Naive thymus-derived CD8-positive, alpha-beta T cell (primary cell): ENCODE measurements around the gene LMBRD2. TPM values are rescaled to one million over a fixed set of nuclear protein-coding genes. Genes with fewer than 3 reads are reported as not detected.

ENCODE experiments used
- ATAC-seq, 2 donors: fragments of 150-1000 bp; cut with Tn5 transposase in 1 of 2; sonication (Bioruptor Pico), chemical (Tn5 transposase) in 1 of 2; 1 replicate in 1 of 2; 2 replicates in 1 of 2; pipeline ENCODE4 v1.10.0; 2021; ENCODE audit warnings: mild to moderate bottlenecking in 2 of 2, moderate library complexity in 2 of 2
- POLR2A ChIA-PET: fragments of 350-600 bp; sonication (Branson Sonifier 250); formaldehyde crosslinking; loops from one replicate; lab custom pipeline; 2021; ENCODE audit warnings: antibody characterized with exemption; lab: Charles Lee
- DNase-seq, 10 donors: peaks; one replicate each; pipeline versions ENCODE4 v3.0.0 to v3.0.0-alpha.2; 2020 to 2022
- H3K27ac Mint-ChIP-seq, 10 donors: one replicate each; pipeline ENCODE4 v1.8.0; 2020 to 2022; ENCODE audit warnings: mild to moderate bottlenecking in 10 of 10, mixed read lengths in 10 of 10, moderate library complexity in 4 of 10, inconsistent platforms in 1 of 10
- H3K27me3 Mint-ChIP-seq, 5 donors: one replicate each; pipeline ENCODE4 v1.8.0; 2021 to 2022; ENCODE audit warnings: mixed read lengths in 5 of 5
- H3K36me3 Mint-ChIP-seq, 3 donors: one replicate each; pipeline ENCODE4 v1.8.0; 2020 to 2022; ENCODE audit warnings: mixed read lengths in 3 of 3, mild to moderate bottlenecking in 2 of 3, inconsistent platforms in 1 of 3
- H3K4me1 Mint-ChIP-seq, 4 donors: one replicate each; pipeline ENCODE4 v1.8.0; 2021 to 2022; ENCODE audit warnings: mixed read lengths in 4 of 4
- H3K4me3 Mint-ChIP-seq, 10 donors: one replicate each; pipeline ENCODE4 v1.8.0; 2020 to 2022; ENCODE audit warnings: mild to moderate bottlenecking in 10 of 10, mixed read lengths in 10 of 10, moderate library complexity in 6 of 10, inconsistent platforms in 1 of 10
- H3K9me3 Mint-ChIP-seq, 9 donors: one replicate each; pipeline ENCODE4 v1.8.0; 2020 to 2022; ENCODE audit warnings: mixed read lengths in 9 of 9, mild to moderate bottlenecking in 3 of 9, inconsistent platforms in 1 of 9, moderate library complexity in 1 of 9
- polyA plus RNA-seq, 3 donors: library from polyadenylated mRNA; unstranded; fragments of 300-500 nt; fragmentation: Illumina TruSeq; gene quantifications; one replicate each; pipeline ENCODE4 v1.2.3, GENCODE V29; 2021
- total RNA-seq, 8 experiments: library from RNA in 2 of 8; stranded (reverse) in 2 of 8; gene quantifications; one replicate each; pipeline ENCODE4 v1.2.3 and lab custom pipeline; 2021 to 2026

The LMBRD2 gene
- total and polyA plus RNA-seq, 5 experiments from 2014 or later, result 1.4 to 16.5 (median 4.5) TPM

DNA sequence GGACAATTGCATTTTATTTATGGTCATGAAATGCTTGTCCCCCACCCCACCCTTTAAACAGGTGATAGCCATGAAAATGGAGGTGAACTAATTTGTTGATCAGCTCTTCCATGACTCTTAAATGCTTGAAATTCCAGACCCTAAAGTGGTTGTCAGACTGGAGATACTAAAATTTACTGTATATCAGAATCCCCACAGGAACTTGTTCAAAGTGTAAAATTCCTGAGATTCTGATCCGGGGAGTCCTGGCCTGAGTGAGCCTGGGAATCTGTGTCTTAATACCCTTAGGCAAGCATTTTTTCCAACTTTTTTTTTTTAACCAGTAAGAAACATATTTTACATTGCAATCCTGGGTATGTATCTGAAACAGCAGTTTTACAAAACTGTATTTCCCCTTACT is 4.9 kb upstream of the LMBRD2 start:
- Mint-ChIP-seq H3K27ac (no peak overlapping the region), H3K4me1 (peaks cover 23 to 68% (median 52%) of the 10 kb centered on the region in 4 donors), H3K36me3 (peaks cover 12 to 71% (median 27%) of the 10 kb centered on the region in 3 donors), H3K4me3 (no peak overlapping the region), H3K27me3 (no peaks in the 10 kb centered on the region), H3K9me3 (no peaks in the 10 kb centered on the region)
- POLR2A ChIA-PET, result no interaction called here
- ATAC-seq (no peak), DNase-seq (no peak)

DNA sequence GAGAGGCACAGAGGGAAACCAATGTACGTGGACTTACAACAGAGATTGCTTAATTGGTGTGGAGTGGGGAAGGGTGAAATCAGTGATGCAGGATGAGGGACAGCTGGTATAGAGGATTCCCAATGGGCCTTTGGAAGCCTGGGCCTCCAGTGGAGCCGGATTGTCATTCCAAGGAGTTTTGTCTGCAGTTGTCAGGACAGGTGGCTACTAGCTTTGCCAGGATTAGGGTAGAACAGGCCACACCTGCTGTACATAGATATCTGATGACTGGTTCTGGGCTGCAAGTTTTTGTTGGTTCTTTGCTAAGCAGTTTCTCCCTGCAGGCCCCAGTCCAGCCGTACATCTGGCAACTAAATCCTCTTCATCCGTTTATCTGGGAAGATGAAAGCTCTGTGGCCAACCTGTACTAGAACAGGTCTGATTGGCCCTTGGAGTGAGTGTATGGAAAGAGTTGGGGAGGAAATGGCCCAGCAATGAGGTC is 4.5 kb upstream of the LMBRD2 start:
- peaks cover 21 to 68% (median 52%) of the 10 kb centered on the region in 4 donors for H3K4me1 Mint-ChIP-seq
- no peaks in the 10 kb centered on the region for H3K27me3 Mint-ChIP-seq
- H3K4me3 Mint-ChIP-seq, result no peak overlapping the region
- H3K9me3 Mint-ChIP-seq, result no peaks in the 10 kb centered on the region
- POLR2A ChIA-PET, result no interaction called here
- peaks cover 12 to 66% (median 26%) of the 10 kb centered on the region in 3 donors for H3K36me3 Mint-ChIP-seq
- no peak for DNase-seq
- ATAC-seq, result no peak
- no peak overlapping the region for H3K27ac Mint-ChIP-seq

DNA sequence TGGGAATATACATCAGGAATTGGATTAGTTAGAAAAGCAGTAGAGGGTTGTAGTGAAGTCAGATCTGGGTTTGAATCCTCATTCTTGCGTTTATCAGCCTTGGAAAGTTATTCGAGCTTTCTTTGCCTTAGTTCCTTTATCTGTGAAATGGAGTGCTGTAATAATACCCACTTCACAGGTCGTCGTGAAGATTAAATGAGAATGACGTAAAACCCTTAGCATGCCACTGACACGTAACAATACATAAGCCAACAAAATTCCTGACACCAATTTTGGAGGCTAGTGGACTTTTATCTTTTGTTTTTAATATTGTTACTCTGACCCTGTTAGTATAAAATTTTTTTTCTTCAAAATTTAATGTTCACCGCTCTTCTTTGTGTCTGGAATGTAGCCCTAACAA is 3.6 kb upstream of the LMBRD2 start:
- peaks cover 25 to 77% (median 60%) of the 10 kb centered on the region in 4 donors for H3K4me1 Mint-ChIP-seq
- no peak overlapping the region for H3K4me3 Mint-ChIP-seq
- peaks cover 12 to 62% (median 21%) of the 10 kb centered on the region in 3 donors for H3K36me3 Mint-ChIP-seq
- no peaks in the 10 kb centered on the region for H3K27me3 Mint-ChIP-seq
- POLR2A ChIA-PET, result no interaction called here
- no peaks in the 10 kb centered on the region for H3K9me3 Mint-ChIP-seq
- H3K27ac Mint-ChIP-seq, result no peak overlapping the region
- DNase-seq (no peak), ATAC-seq (no peak)

DNA sequence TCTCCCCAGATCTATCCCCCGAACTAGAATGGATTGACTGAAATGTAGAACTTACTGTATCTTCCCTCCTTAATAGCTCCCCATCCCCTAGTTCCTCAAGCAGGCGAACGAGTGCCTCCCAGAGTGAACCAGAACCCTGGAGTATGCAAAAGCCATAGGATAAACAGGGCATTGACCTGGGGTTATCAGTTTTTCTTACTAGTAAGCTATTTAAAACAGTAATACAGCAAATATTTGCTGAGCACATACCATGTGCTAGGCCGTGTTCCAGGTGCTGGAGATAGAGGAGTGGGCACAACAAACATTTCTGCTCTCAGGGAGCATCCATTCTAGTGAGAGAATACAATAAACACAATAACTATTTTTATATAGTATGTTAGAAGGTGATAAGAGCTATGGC is 2.0 kb upstream of the LMBRD2 start:
- no peaks in the 10 kb centered on the region for H3K27me3 Mint-ChIP-seq
- POLR2A ChIA-PET, result interaction anchor here (3.5 kb wide), 1 partner anchor 88 kb away, joined by 41 read pairs; the partner anchor contains the start of gene NADK2
- DNase-seq, result no peak
- ATAC-seq, result no peak
- H3K9me3 Mint-ChIP-seq, result no peaks in the 10 kb centered on the region
- H3K4me1 Mint-ChIP-seq, result peaks cover 24 to 79% (median 68%) of the 10 kb centered on the region in 4 donors
- H3K36me3 Mint-ChIP-seq, result peaks cover 12 to 49% (median 18%) of the 10 kb centered on the region in 3 donors
- H3K27ac Mint-ChIP-seq, result peak overlapping the region in 5 of 10 donors; percentile 2 to 73 (median 38)
- peak overlapping the region; percentile 28 to 98 (median 70) for H3K4me3 Mint-ChIP-seq

DNA sequence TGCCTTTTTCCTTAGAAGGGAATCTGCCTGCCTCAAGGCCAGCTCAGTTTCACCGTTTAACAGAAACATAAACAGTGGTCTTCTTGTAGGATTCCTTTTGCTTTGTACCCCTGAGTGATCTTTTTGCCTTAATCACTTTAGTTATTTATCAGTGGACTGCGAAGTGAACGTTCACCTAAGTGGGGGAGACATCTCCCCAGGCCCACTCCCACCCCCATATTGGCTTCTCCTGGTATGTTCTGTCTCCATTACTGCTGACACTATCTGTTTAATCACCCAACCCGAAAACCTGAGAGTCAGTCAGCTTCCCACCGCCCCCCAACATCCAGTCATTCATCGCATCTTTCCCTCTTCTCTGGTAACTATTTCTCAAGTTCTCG is 1.6 kb upstream of the LMBRD2 start:
- Mint-ChIP-seq H3K36me3 (peaks cover 9 to 45% (median 18%) of the 10 kb centered on the region in 3 donors), H3K4me3 (peak overlapping the region; percentile 28 to 98 (median 70)), H3K9me3 (no peaks in the 10 kb centered on the region), H3K4me1 (peaks cover 24 to 79% (median 69%) of the 10 kb centered on the region in 4 donors), H3K27me3 (no peaks in the 10 kb centered on the region), H3K27ac (peak overlapping the region in 5 of 10 donors; percentile 2 to 73 (median 13))
- ATAC-seq (no peak), DNase-seq (no peak)
- POLR2A ChIA-PET, result interaction anchor here (3.5 kb wide), 1 partner anchor 89 kb away, joined by 41 read pairs; the partner anchor contains the start of gene NADK2

DNA sequence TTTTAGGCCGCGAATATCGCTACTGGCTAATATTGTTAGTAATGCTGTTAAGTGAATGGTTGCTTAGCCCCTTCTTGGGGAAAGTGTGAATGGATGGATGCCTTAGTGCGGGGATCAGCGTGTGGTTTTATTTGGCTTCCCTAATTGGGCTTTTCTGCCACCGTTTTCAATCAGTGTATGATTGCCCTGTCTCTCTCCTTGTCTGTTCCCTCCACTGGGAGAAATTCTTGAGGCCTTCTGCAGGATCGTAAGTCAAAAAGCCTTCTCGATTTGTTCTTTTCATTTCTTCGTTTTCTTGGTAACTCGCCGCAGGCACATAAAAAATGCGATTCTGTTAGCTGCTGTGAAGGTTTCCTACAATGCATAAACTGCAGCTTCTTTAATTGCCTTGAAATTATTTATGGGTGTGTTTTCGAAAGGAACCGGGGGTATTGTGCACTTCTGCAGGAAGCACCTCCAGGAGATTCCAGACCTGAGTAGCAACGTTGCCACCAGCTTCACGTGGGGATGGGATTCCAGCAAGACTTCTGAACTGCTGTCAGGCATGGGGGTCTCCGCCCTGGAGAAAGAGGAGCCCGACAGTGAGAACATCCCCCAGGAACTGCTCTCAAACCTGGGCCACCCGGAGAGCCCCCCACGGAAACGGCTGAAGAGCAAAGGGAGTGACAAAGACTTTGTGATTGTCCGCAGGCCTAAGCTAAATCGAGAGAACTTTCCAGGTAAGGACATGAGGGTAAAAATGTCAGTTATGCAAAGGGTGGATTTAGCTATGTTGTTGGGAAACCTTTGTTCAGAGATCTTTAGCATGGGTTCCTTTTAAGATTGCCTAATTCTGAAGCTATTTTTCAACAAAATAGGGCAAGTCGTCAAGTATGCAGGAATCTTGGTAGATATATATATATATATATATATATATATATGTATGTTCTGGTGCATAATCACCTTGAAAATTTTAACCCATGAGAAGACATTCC is 924 bp upstream of the LMBRD2 start:
- DNase-seq, result peak in 1 of 10 donors; percentile 4
- Mint-ChIP-seq H3K9me3 (no peaks in the 10 kb centered on the region), H3K4me1 (peaks cover 22 to 76% (median 71%) of the 10 kb centered on the region in 4 donors), H3K4me3 (peak overlapping the region; percentile 92 to 98 (median 96)), H3K27ac (peak overlapping the region; percentile 85 to 98 (median 94)), H3K36me3 (peaks cover 9 to 38% (median 15%) of the 10 kb centered on the region in 3 donors), H3K27me3 (no peaks in the 10 kb centered on the region)
- no peak for ATAC-seq
- POLR2A ChIA-PET, result interaction anchor here (1.2 to 3.5 kb wide), 5 partner anchors 27 to 1237 kb away, joined by 3 to 41 read pairs (median 5); partner anchors contain the start of genes BRIX1, DNAJC21, NADK2 and NIPBL

DNA sequence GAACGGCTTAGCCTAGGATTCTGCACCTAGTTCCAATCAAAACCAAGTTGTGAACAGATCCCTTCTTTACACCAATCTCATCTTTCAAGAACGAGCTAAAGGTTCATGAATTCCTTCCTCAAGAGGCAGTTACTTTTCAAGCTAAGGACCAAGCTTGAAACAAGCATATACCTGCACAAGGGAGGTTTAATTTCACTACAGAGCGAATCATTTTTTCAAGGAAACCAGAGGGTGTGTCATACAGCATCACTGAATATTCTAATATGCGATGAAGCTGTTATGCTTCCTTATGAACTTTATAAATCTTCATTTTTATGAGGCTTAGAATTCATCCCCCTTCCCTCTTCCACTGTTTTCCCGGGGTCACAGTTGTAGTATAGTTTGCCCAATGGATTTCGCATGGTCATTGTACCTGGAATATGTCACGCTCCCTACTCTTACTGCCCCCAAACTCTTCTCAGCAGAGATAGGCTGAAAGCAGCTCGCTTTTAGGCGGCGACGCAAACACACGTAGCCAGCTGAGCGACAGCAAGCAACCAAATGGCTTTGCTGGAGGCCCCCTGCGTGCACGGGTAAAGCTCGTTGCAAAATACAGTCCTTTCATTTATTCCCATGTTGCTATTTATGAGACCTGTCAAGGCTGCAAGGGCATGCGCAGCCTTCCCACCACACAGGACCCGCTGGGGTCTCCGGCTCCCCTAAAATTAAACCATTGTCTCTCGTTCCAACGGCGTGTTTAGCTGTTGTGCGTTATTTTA is 832 bp downstream of the LMBRD2 start:
- Mint-ChIP-seq H3K36me3 (peaks cover 1 to 23% (median 9%) of the 10 kb centered on the region in 3 donors), H3K4me3 (peak overlapping the region; percentile 92 to 98 (median 96)), H3K4me1 (peaks cover 24 to 67% (median 62%) of the 10 kb centered on the region in 4 donors), H3K9me3 (no peaks in the 10 kb centered on the region), H3K27ac (peak overlapping the region; percentile 85 to 98 (median 94)), H3K27me3 (no peaks in the 10 kb centered on the region)
- peak; percentile 4 to 20 for ATAC-seq
- POLR2A ChIA-PET, result interaction anchor here (0.6 to 3.5 kb wide), 5 partner anchors 91 to 1616 kb away, joined by 3 to 41 read pairs (median 5); partner anchors contain the start of genes BRIX1, DNAJC21, NADK2 and RAD1
- peak; percentile 18 to 66 (median 38) for DNase-seq

DNA sequence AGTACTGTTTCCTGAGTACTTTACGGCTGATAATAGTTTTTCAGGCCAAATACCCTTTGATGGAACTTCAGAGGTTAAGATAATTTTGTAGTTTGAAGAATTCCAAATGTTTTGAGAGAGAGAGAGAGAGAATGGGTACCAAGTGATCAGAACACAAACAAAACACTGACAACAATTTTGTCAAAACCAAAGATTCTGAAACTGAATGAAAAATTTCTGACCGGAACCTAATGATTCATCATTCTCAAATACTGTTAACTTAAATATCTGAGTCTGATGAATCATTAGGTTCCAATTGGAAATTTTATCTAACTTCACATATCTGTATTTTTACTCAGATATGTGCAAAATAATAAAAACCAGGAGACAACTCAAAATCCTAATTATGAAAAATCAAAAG is 4.0 kb downstream of the LMBRD2 start:
- no peak overlapping the region for H3K27ac Mint-ChIP-seq
- no peaks in the 10 kb centered on the region for H3K9me3 Mint-ChIP-seq
- H3K36me3 Mint-ChIP-seq, result peaks cover 0 to 8% (median 4%) of the 10 kb centered on the region in 3 donors
- POLR2A ChIA-PET, result no interaction called here
- ATAC-seq (no peak), DNase-seq (no peak)
- H3K4me3 Mint-ChIP-seq, result peak overlapping the region in 2 of 10 donors; percentile 42 to 65
- no peaks in the 10 kb centered on the region for H3K27me3 Mint-ChIP-seq
- peaks cover 15 to 49% (median 43%) of the 10 kb centered on the region in 4 donors for H3K4me1 Mint-ChIP-seq

DNA sequence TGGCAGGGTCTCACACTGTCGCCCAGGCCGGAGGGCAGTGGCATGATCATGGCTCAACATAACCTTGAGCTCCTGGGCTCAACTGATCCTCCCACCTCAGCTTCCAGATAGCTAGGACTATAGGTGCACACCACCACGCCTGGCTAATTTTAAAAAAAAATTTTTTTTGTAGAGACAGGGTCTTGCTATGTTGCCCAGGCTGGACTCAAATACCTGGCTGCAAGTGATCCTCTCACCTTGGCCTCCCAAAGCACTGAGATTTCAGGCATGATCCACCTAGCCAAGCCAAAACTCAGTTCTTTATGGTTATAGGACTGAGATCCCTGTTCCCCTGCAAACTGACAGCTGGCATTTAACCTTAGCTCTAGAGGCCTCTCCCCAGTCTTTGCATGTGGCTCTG is 5.3 kb downstream of the LMBRD2 start:
- Mint-ChIP-seq H3K27ac (peak overlapping the region in 1 of 10 donors; percentile 40), H3K4me1 (peaks cover 10 to 40% (median 36%) of the 10 kb centered on the region in 4 donors), H3K36me3 (peaks cover 0 to 14% (median 4%) of the 10 kb centered on the region in 3 donors), H3K27me3 (no peaks in the 10 kb centered on the region), H3K9me3 (no peaks in the 10 kb centered on the region), H3K4me3 (no peak overlapping the region)
- DNase-seq (no peak), ATAC-seq (no peak)
- POLR2A ChIA-PET, result no interaction called here

DNA sequence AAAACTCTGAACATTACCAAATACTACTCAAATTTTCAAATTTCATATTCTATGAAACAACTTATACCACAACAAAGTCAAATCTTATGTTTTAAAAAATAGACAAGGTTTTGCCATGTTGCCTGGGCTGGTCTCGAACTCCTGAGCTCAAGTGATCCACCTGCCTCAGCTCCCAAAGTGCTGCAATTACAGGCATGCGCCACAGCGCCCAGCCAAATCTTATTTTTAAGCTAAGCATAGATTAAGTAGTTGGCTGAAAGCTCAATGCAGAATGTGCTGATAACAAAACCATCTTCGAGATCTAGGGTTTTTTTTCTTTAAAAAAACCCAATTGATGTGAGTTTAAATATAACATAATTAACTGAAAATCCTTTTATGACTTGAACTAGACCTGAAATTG is 6.4 kb downstream of the LMBRD2 start:
- peaks cover 7 to 24% (median 13%) of the 10 kb centered on the region in 3 donors for H3K36me3 Mint-ChIP-seq
- ATAC-seq, result no peak
- DNase-seq, result no peak
- H3K27me3 Mint-ChIP-seq, result no peaks in the 10 kb centered on the region
- H3K27ac Mint-ChIP-seq, result no peak overlapping the region
- POLR2A ChIA-PET, result no interaction called here
- H3K9me3 Mint-ChIP-seq, result peaks cover 0 to 3% (median 0%) of the 10 kb centered on the region in 9 donors
- peaks cover 6 to 31% (median 28%) of the 10 kb centered on the region in 4 donors for H3K4me1 Mint-ChIP-seq
- no peak overlapping the region for H3K4me3 Mint-ChIP-seq

DNA sequence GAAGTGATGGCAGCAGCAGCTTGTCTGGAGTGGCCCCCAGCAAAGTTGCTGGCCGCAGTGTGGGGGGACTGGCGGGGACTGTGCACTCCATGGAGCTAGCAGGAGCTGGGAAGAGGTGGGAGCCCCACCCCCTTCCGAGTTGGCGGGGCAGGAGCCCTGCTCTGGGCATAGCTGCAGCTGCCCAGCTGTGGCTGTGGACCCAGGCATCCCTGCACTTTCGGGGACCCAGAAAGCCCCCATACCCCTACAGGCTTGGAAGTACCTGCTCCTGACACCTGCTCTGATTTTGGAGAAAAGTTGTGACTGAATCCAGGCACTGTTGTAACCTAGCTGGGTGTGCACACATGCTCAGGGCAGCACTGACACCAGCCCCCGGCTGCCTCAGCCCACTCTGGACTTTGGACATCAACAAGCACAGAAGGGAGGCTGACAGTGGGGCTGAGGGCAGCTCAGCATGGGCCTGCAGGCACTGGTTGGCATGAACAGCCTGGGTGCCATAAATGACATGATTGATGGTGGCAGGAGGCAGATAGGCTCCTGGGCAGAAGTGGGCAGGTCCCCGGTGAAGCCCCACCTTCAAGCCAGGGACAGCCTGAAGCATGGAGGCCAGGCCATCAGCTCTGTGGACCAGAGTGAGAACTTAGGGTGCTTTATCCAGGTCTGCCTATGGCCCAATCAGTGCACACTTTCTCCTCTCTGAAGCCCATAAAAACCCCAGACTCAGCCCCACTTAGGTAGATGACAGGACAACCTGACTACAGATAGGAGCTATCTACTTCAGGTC is 12.6 kb downstream of the LMBRD2 start:
- DNase-seq (no peak), ATAC-seq (no peak)
- POLR2A ChIA-PET, result no interaction called here
- Mint-ChIP-seq H3K4me1 (peaks cover 0 to 3% (median 0%) of the 10 kb centered on the region in 4 donors), H3K27ac (no peak overlapping the region), H3K9me3 (peaks cover 0 to 14% (median 0%) of the 10 kb centered on the region in 9 donors), H3K4me3 (no peak overlapping the region), H3K27me3 (no peaks in the 10 kb centered on the region), H3K36me3 (peaks cover 34 to 63% (median 50%) of the 10 kb centered on the region in 3 donors)
